Lower leg skin (tissue), 3 donors: ENCODE measurements around the gene TMEM272.

ENCODE experiments used
- CTCF ChIP-seq, 3 donors: fragments of 450-650 bp; IDR thresholded peaks; one replicate each; pipeline ENCODE4 v1.5.1; 2016; ENCODE audit warnings: antibody characterized with exemption in 3 of 3, mild to moderate bottlenecking in 3 of 3, moderate library complexity in 2 of 3
- POLR2A ChIP-seq, 2 donors: fragments of 450-650 bp; IDR thresholded peaks; one replicate each; pipeline ENCODE4 v1.6.1; 2016 to 2017; ENCODE audit warnings: antibody characterized with exemption in 2 of 2, mild to moderate bottlenecking in 1 of 2, moderate library complexity in 1 of 2

GRCh38 chr13:51856998-51857397 lies 12.0 kb upstream of the TMEM272 start:
- no peak for TF ChIP-seq CTCF (IDR thresholded peaks at IDR 0.05)
- TF ChIP-seq POLR2A (IDR thresholded peaks at IDR 0.05) = no peak
